SJCRH30 (cell line): ENCODE measurements around the gene MAP1LC3B. TPM values are rescaled to one million over a fixed set of nuclear protein-coding genes. Genes with fewer than 3 reads are reported as not detected.

ENCODE experiments used
- DNase-seq, 2 experiments: peaks; one replicate each; pipeline ENCODE4 v3.0.0-alpha.2; 2015 to 2020
- H3K27ac ChIP-seq: fragments of 250-450 bp; sonication (Bioruptor Pico); 2 replicates; pipeline ENCODE4 v1.5.1; 2020; ENCODE audit warnings: mild to moderate bottlenecking, moderate library complexity
- H3K27me3 ChIP-seq: fragments of 250-450 bp; sonication (Bioruptor Pico); 2 replicates; pipeline ENCODE4 v1.5.1; 2020; ENCODE audit warnings: mild to moderate bottlenecking, moderate library complexity
- H3K36me3 ChIP-seq: fragments of 250-450 bp; sonication (Bioruptor Pico); 2 replicates; pipeline ENCODE4 v1.5.1; 2020; ENCODE audit warnings: mild to moderate bottlenecking, moderate library complexity
- H3K4me1 ChIP-seq: fragments of 250-450 bp; sonication (Bioruptor Pico); 2 replicates; pipeline ENCODE4 v1.5.1; 2020; ENCODE audit warnings: mild to moderate bottlenecking, moderate library complexity
- H3K4me3 ChIP-seq: fragments of 250-450 bp; sonication (Bioruptor Pico); 2 replicates; pipeline ENCODE4 v1.5.1; 2020; ENCODE audit warnings: mild to moderate bottlenecking, moderate library complexity
- H3K9me3 ChIP-seq: fragments of 250-450 bp; sonication (Bioruptor Pico); replicated peaks from 2 replicates; pipeline ENCODE4 v1.5.1; 2020; ENCODE audit warnings: mild to moderate bottlenecking, moderate library complexity
- total RNA-seq: library from RNA; depleted of rRNA; stranded (reverse); fragments of >200 nt; shearing (Covaris generic); gene quantifications from 2 replicates; pipeline ENCODE4 v1.2.3, GENCODE V29; 2014

Gene MAP1LC3B
- total RNA-seq, 1 experiment from 2014 or later, result 12.9 TPM

- no peak overlapping the region for H3K27ac ChIP-seq
- no peaks in the 10 kb centered on the region for H3K4me1 ChIP-seq
- no peaks in the 10 kb centered on the region for H3K9me3 ChIP-seq
- no peak for DNase-seq
- no peak overlapping the region for H3K4me3 ChIP-seq
- no peaks in the 10 kb centered on the region for H3K36me3 ChIP-seq
- no peaks in the 10 kb centered on the region for H3K27me3 ChIP-seq
Measured at GRCh38 chr16:87404764-87405625, 12.9 kb downstream of the MAP1LC3B start.

- H3K36me3 ChIP-seq, result no peaks in the 10 kb centered on the region
- H3K4me3 ChIP-seq, result no peak overlapping the region
- no peaks in the 10 kb centered on the region for H3K27me3 ChIP-seq
- no peaks in the 10 kb centered on the region for H3K4me1 ChIP-seq
- no peak for DNase-seq
- no peak overlapping the region for H3K27ac ChIP-seq
- no peaks in the 10 kb centered on the region for H3K9me3 ChIP-seq
Measured at GRCh38 chr16:87406495-87407088, 14.5 kb downstream of the MAP1LC3B start.

- DNase-seq, result no peak
- Histone ChIP-seq H3K27ac (no peak overlapping the region), H3K4me3 (no peak overlapping the region), H3K9me3 (no peaks in the 10 kb centered on the region), H3K36me3 (no peaks in the 10 kb centered on the region), H3K27me3 (no peaks in the 10 kb centered on the region), H3K4me1 (no peaks in the 10 kb centered on the region)
Measured at GRCh38 chr16:87407511-87408112, 15.5 kb downstream of the MAP1LC3B start.

- H3K4me3 ChIP-seq, result no peak overlapping the region
- H3K27me3 ChIP-seq, result no peaks in the 10 kb centered on the region
- H3K36me3 ChIP-seq, result no peaks in the 10 kb centered on the region
- H3K4me1 ChIP-seq, result no peaks in the 10 kb centered on the region
- no peaks in the 10 kb centered on the region for H3K9me3 ChIP-seq
- DNase-seq, result no peak
- H3K27ac ChIP-seq, result no peak overlapping the region
Measured at GRCh38 chr16:87409153-87409552, 17.0 kb downstream of the MAP1LC3B start.

GRCh38 chr16:87409781-87410180 is 17.6 kb downstream of the MAP1LC3B start:
- Histone ChIP-seq H3K36me3 (no peaks in the 10 kb centered on the region), H3K9me3 (no peaks in the 10 kb centered on the region)

GRCh38 chr16:87410530-87410929 is 18.4 kb downstream of the MAP1LC3B start:
- H3K27ac ChIP-seq, result no peak overlapping the region
- no peak for DNase-seq
- no peaks in the 10 kb centered on the region for H3K27me3 ChIP-seq
- no peaks in the 10 kb centered on the region for H3K9me3 ChIP-seq
- no peak overlapping the region for H3K4me3 ChIP-seq
- H3K36me3 ChIP-seq, result no peaks in the 10 kb centered on the region
- no peaks in the 10 kb centered on the region for H3K4me1 ChIP-seq

More at GRCh38 chr16:87409781-87410180, 17.6 kb downstream of the MAP1LC3B start:
- no peaks in the 10 kb centered on the region for H3K27me3 ChIP-seq
- no peaks in the 10 kb centered on the region for H3K4me1 ChIP-seq
- DNase-seq, result no peak
- no peak overlapping the region for H3K4me3 ChIP-seq
- H3K27ac ChIP-seq, result no peak overlapping the region

- DNase-seq, result no peak
- Histone ChIP-seq H3K27ac (no peak overlapping the region), H3K36me3 (no peaks in the 10 kb centered on the region), H3K9me3 (no peaks in the 10 kb centered on the region), H3K4me1 (no peaks in the 10 kb centered on the region), H3K4me3 (no peak overlapping the region), H3K27me3 (no peaks in the 10 kb centered on the region)
Measured at GRCh38 chr16:87410968-87411367, 18.8 kb downstream of the MAP1LC3B start.

- no peaks in the 10 kb centered on the region for H3K27me3 ChIP-seq
- no peaks in the 10 kb centered on the region for H3K9me3 ChIP-seq
- no peaks in the 10 kb centered on the region for H3K36me3 ChIP-seq
- H3K4me1 ChIP-seq, result no peaks in the 10 kb centered on the region
- DNase-seq, result no peak
- no peak overlapping the region for H3K27ac ChIP-seq
- no peak overlapping the region for H3K4me3 ChIP-seq
Measured at GRCh38 chr16:87411375-87412271, 19.5 kb downstream of the MAP1LC3B start.

GRCh38 chr16:87412371-87412995 is 20.3 kb downstream of the MAP1LC3B start:
- H3K4me1 ChIP-seq, result no peaks in the 10 kb centered on the region

GRCh38 chr16:87412996-87413421 is 20.9 kb downstream of the MAP1LC3B start:
- H3K27me3 ChIP-seq, result no peaks in the 10 kb centered on the region
- no peaks in the 10 kb centered on the region for H3K36me3 ChIP-seq
- no peak overlapping the region for H3K4me3 ChIP-seq
- no peaks in the 10 kb centered on the region for H3K9me3 ChIP-seq
- no peak overlapping the region for H3K27ac ChIP-seq
- H3K4me1 ChIP-seq, result no peaks in the 10 kb centered on the region
- DNase-seq, result no peak

More at GRCh38 chr16:87412371-87412995, 20.3 kb downstream of the MAP1LC3B start:
- no peak overlapping the region for H3K4me3 ChIP-seq
- H3K27ac ChIP-seq, result no peak overlapping the region
- no peaks in the 10 kb centered on the region for H3K36me3 ChIP-seq
- no peaks in the 10 kb centered on the region for H3K9me3 ChIP-seq
- H3K27me3 ChIP-seq, result no peaks in the 10 kb centered on the region
- DNase-seq, result no peak

- no peaks in the 10 kb centered on the region for H3K36me3 ChIP-seq
- no peak overlapping the region for H3K4me3 ChIP-seq
- H3K9me3 ChIP-seq, result no peaks in the 10 kb centered on the region
- H3K27me3 ChIP-seq, result no peaks in the 10 kb centered on the region
- no peak overlapping the region for H3K27ac ChIP-seq
- no peaks in the 10 kb centered on the region for H3K4me1 ChIP-seq
- no peak for DNase-seq
Measured at GRCh38 chr16:87414251-87414680, 22.1 kb downstream of the MAP1LC3B start.

GRCh38 chr16:87415441-87415840 is 23.3 kb downstream of the MAP1LC3B start:
- no peaks in the 10 kb centered on the region for H3K36me3 ChIP-seq
- no peak overlapping the region for H3K27ac ChIP-seq
- no peak for DNase-seq
- no peak overlapping the region for H3K4me3 ChIP-seq
- H3K9me3 ChIP-seq, result no peaks in the 10 kb centered on the region
- no peaks in the 10 kb centered on the region for H3K27me3 ChIP-seq
- H3K4me1 ChIP-seq, result no peaks in the 10 kb centered on the region

GRCh38 chr16:87416826-87417527 is 24.8 kb downstream of the MAP1LC3B start:
- DNase-seq, result peak; percentile 11 to 32
- Histone ChIP-seq H3K4me1 (no peaks in the 10 kb centered on the region), H3K27me3 (no peaks in the 10 kb centered on the region), H3K27ac (no peak overlapping the region), H3K9me3 (no peaks in the 10 kb centered on the region), H3K4me3 (no peak overlapping the region), H3K36me3 (no peaks in the 10 kb centered on the region)

- no peak for DNase-seq
- Histone ChIP-seq H3K4me1 (no peaks in the 10 kb centered on the region), H3K27me3 (no peaks in the 10 kb centered on the region), H3K9me3 (no peaks in the 10 kb centered on the region), H3K27ac (no peak overlapping the region), H3K36me3 (no peaks in the 10 kb centered on the region), H3K4me3 (no peak overlapping the region)
Measured at GRCh38 chr16:87417528-87417910, 25.4 kb downstream of the MAP1LC3B start.
